Measurements from ENCODE around the gene AK2.

AK2 gene

GRCh38 chr1:32971156-32971555 is 65.5 kb downstream of the AK2 start:
- H2AFZ ChIP-seq (ENCODE audit: low read length), result no peak overlapping the region
- H3K79me2 ChIP-seq (ENCODE audit: low read length), result no peaks in the 10 kb centered on the region
- H3K9ac ChIP-seq (ENCODE audit: low read length), result no peak overlapping the region
- no peak for DNase-seq
- no peak overlapping the region for H3K27ac ChIP-seq (ENCODE audit: low read length)
- H3K27me3 ChIP-seq (replicated peaks; ENCODE audit: insufficient read depth, low read length), result peaks cover 5% of the 10 kb centered on the region; the same call in 1 of the 2 replicates
- H3K36me3 ChIP-seq (replicated peaks; ENCODE audit: insufficient read depth, low read length), result no peaks in the 10 kb centered on the region
- no peaks in the 10 kb centered on the region for H3K9me3 ChIP-seq (replicated peaks; ENCODE audit: insufficient read depth, low read length)
- TF ChIP-seq CTCF (IDR thresholded peaks at IDR 0.05; ENCODE audit: low read length), result no peak
- no peaks in the 10 kb centered on the region for H3K4me1 ChIP-seq (ENCODE audit: low read length)
- no peak overlapping the region for H3K4me3 ChIP-seq (ENCODE audit: low read length)
- no peaks in the 10 kb centered on the region for H3F3A ChIP-seq (ENCODE audit: insufficient read depth, low read length)
- no peaks in the 10 kb centered on the region for H3K9me2 ChIP-seq (replicated peaks; ENCODE audit: insufficient read depth, low read length)
- no peaks in the 10 kb centered on the region for H4K20me1 ChIP-seq (ENCODE audit: insufficient read depth, low read length)
- no peak overlapping the region for H3K4me2 ChIP-seq (ENCODE audit: low read depth, low read length)

GRCh38 chr1:32969566-32969965 is 67.1 kb downstream of the AK2 start:
- no peak overlapping the region for H3K27ac ChIP-seq (ENCODE audit: low read length)
- H3K9me3 ChIP-seq (replicated peaks; ENCODE audit: insufficient read depth, low read length), result no peaks in the 10 kb centered on the region
- H4K20me1 ChIP-seq (ENCODE audit: insufficient read depth, low read length), result no peaks in the 10 kb centered on the region
- H3K4me3 ChIP-seq (ENCODE audit: low read length), result no peak overlapping the region
- H3K79me2 ChIP-seq (ENCODE audit: low read length), result no peaks in the 10 kb centered on the region
- no peaks in the 10 kb centered on the region for H3F3A ChIP-seq (ENCODE audit: insufficient read depth, low read length)
- no peaks in the 10 kb centered on the region for H3K36me3 ChIP-seq (replicated peaks; ENCODE audit: insufficient read depth, low read length)
- no peaks in the 10 kb centered on the region for H3K4me1 ChIP-seq (ENCODE audit: low read length)
- TF ChIP-seq CTCF (IDR thresholded peaks at IDR 0.05; ENCODE audit: low read length) (no peak), EZH2phosphoT487 (IDR thresholded peaks at IDR 0.05; ENCODE audit: low read length) (no peak), EZH2 (optimal IDR thresholded peaks at IDR 0.05; ENCODE audit: low read depth, low read length) (no peak)
- H3K4me2 ChIP-seq (ENCODE audit: low read depth, low read length), result no peak overlapping the region
- peaks cover 5% of the 10 kb centered on the region; the same call in 1 of the 2 replicates for H3K27me3 ChIP-seq (replicated peaks; ENCODE audit: insufficient read depth, low read length)
- no peak for DNase-seq
- no peak overlapping the region for H3K9ac ChIP-seq (ENCODE audit: low read length)
- no peaks in the 10 kb centered on the region for H3K9me2 ChIP-seq (replicated peaks; ENCODE audit: insufficient read depth, low read length)
- H2AFZ ChIP-seq (ENCODE audit: low read length), result no peak overlapping the region

- H3K4me3 ChIP-seq (ENCODE audit: low read length), result no peak overlapping the region
- H3K27me3 ChIP-seq (replicated peaks; ENCODE audit: insufficient read depth, low read length), result peaks cover 5% of the 10 kb centered on the region; the same call in 1 of the 2 replicates
- H3K9me3 ChIP-seq (replicated peaks; ENCODE audit: insufficient read depth, low read length), result no peaks in the 10 kb centered on the region
- H3K79me2 ChIP-seq (ENCODE audit: low read length), result peaks cover 8% of the 10 kb centered on the region
- no peaks in the 10 kb centered on the region for H4K20me1 ChIP-seq (ENCODE audit: insufficient read depth, low read length)
- H3K4me1 ChIP-seq (ENCODE audit: low read length), result peaks cover 2% of the 10 kb centered on the region; the same call in 1 of the 2 replicates
- no peak for DNase-seq
- H3K27ac ChIP-seq (ENCODE audit: low read length), result no peak overlapping the region
- no peak overlapping the region for H3K9ac ChIP-seq (ENCODE audit: low read length)
- H3K36me3 ChIP-seq (replicated peaks; ENCODE audit: insufficient read depth, low read length), result no peaks in the 10 kb centered on the region
- no peak overlapping the region for H3K4me2 ChIP-seq (ENCODE audit: low read depth, low read length)
- no peak for TF ChIP-seq CTCF (IDR thresholded peaks at IDR 0.05; ENCODE audit: low read length)
- TF ChIP-seq EZH2 (optimal IDR thresholded peaks at IDR 0.05; ENCODE audit: low read depth, low read length), result no peak
- no peak for TF ChIP-seq EZH2phosphoT487 (IDR thresholded peaks at IDR 0.05; ENCODE audit: low read length)
- H3K9me2 ChIP-seq (replicated peaks; ENCODE audit: insufficient read depth, low read length), result no peaks in the 10 kb centered on the region
- no peak overlapping the region for H2AFZ ChIP-seq (ENCODE audit: low read length)
- 0 out of 2 replicates have a peak, but pooled peaks cover 3% of the 10 kb centered on the region for H3F3A ChIP-seq (ENCODE audit: insufficient read depth, low read length)
Observed at GRCh38 chr1:32967888-32968568, 68.7 kb downstream of the AK2 start.

Measured in MM.1S (cell line).